ENCODE measurements around the gene WDR70.
"Not testable (repeated sequence)": the region's sequence is repeated elsewhere in the genome, so short reads cannot be mapped to it uniquely, and the experiment has no call there.

WDR70 gene

DNA sequence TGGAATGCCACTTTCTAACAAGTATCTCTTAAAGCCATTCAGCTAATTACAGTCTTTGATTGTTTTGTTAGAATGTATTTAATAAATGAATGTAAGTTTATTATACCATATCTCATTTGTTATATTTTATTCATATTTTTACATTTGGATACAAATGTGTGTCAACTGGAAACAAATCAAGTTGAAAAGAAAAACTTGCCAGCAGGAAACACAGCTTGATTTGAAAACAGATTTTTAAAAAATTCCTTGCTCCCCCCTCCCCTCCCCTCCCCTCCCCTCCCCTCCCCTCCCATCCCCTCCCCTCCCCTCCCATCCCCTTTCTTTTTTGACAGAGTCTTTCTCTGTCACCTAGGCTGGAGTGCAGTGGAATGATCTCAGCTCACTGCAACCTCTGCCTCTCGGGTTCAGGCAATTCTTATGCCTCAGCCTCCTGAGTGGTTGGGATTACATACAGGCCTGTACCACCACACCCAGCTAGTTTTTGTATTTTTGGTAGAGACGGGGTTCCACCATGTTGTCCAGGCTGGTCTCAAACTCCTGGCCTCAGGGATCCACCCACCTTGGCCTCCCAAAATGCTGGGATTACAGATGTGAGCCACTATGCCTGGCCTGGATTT lies 227.6 kb downstream of the WDR70 start:
- Histone ChIP-seq H4K5ac (ENCODE audit: low read length) (no peak overlapping the region), H3K56ac (ENCODE audit: low read length) (no peak overlapping the region), H3K4me2 (ENCODE audit: low read length) (no peak overlapping the region), H3K79me1 (ENCODE audit: low read length) (no peaks in the 10 kb centered on the region), H2BK15ac (replicated peaks; ENCODE audit: low read depth) (no peak overlapping the region), H2AK5ac (ENCODE audit: low read length) (no peak overlapping the region), H3K23ac (ENCODE audit: low read length) (no peak overlapping the region), H4K8ac (ENCODE audit: low read depth, low read length) (no peak overlapping the region), H2BK5ac (ENCODE audit: low read length) (no peak overlapping the region), H2BK120ac (ENCODE audit: low read depth, low read length) (no peak overlapping the region), H3K18ac (ENCODE audit: low read length) (no peak overlapping the region), H3K36me3 (ENCODE audit: control insufficient read depth, insufficient read depth, low read length) (no peaks in the 10 kb centered on the region), H3K9ac (ENCODE audit: low read length) (no peak overlapping the region), H3K4me1 (ENCODE audit: control insufficient read depth, low read depth, low read length) (no peaks in the 10 kb centered on the region), H3K4me3 (ENCODE audit: low read length) (no peak overlapping the region), H3K27ac (ENCODE audit: low read depth, low read length) (no peak overlapping the region), H3K27me3 (ENCODE audit: insufficient read depth, low read length, poor library complexity) (no peaks in the 10 kb centered on the region), H3K79me2 (ENCODE audit: control insufficient read depth, insufficient read depth, low read length) (no peaks in the 10 kb centered on the region), H3K4ac (ENCODE audit: low read depth, low read length) (no peak overlapping the region)
- DNase-seq: no peak
- WGBS (ENCODE audit: extremely low coverage, insufficient coverage, low lambda C conversion rate): no CpG with 5 or more reads among the region's 2 CpGs

DNA sequence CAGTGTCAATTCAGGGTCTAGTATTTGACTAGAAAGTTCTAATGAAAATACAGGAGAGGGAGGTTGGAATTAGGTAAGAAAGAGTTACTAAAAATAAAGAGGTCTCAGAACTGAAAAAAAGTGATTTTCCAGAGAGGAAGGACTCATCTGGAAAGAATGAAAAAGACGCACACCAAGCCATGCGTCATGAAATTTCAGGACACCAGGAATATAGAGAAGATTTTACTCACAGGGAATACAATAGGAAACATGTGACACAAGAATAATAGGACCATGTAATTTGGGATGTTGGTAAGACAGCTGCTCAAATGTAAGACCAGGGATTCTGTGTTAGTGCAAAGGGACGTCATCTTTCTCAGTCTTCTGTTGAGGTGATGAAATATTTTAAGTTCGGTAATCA lies 236.1 kb downstream of the WDR70 start:
- Histone ChIP-seq H2BK15ac (replicated peaks; ENCODE audit: low read depth) (no peak overlapping the region), H2AK5ac (ENCODE audit: low read length) (no peak overlapping the region), H3K4me3 (ENCODE audit: low read length) (no peak overlapping the region), H2BK120ac (ENCODE audit: low read depth, low read length) (no peak overlapping the region), H3K4me2 (ENCODE audit: low read length) (no peak overlapping the region), H3K79me1 (ENCODE audit: low read length) (no peaks in the 10 kb centered on the region), H3K56ac (ENCODE audit: low read length) (no peak overlapping the region), H3K27me3 (ENCODE audit: insufficient read depth, low read length, poor library complexity) (no peaks in the 10 kb centered on the region), H4K5ac (ENCODE audit: low read length) (no peak overlapping the region), H4K8ac (ENCODE audit: low read depth, low read length) (no peak overlapping the region), H3K23ac (ENCODE audit: low read length) (no peak overlapping the region), H3K18ac (ENCODE audit: low read length) (no peak overlapping the region), H3K4me1 (ENCODE audit: control insufficient read depth, low read depth, low read length) (no peaks in the 10 kb centered on the region), H2BK5ac (ENCODE audit: low read length) (no peak overlapping the region), H3K4ac (ENCODE audit: low read depth, low read length) (no peak overlapping the region), H3K79me2 (ENCODE audit: control insufficient read depth, insufficient read depth, low read length) (no peaks in the 10 kb centered on the region), H3K36me3 (ENCODE audit: control insufficient read depth, insufficient read depth, low read length) (no peaks in the 10 kb centered on the region), H3K9ac (ENCODE audit: low read length) (no peak overlapping the region), H3K27ac (ENCODE audit: low read depth, low read length) (no peak overlapping the region)
- DNase-seq: no peak
- no CpG with 5 or more reads among the region's 4 CpGs for WGBS (ENCODE audit: extremely low coverage, insufficient coverage, low lambda C conversion rate)

DNA sequence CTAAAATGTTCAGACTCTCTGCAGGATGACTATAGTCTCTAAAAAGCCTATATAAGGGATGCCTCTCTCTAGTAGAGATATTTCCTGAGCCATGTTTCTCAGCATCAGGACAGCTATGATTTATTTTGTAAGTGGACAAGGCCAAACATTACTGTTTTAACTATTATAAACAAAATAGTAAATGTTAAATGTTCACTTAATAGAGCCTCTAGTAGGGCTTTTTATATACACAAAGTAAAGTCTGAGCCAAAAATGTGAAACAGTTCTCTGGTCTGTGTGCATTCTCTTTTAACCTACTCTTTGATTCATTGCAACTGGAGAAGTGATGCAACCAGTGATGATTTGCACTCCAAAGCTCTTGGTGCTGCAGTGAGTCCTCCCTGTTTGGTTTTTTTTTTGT lies 240.2 kb downstream of the WDR70 start:
- Histone ChIP-seq H2BK15ac (replicated peaks; ENCODE audit: low read depth) (no peak overlapping the region), H3K23ac (ENCODE audit: low read length) (no peak overlapping the region), H3K56ac (ENCODE audit: low read length) (no peak overlapping the region), H3K79me1 (ENCODE audit: low read length) (no peaks in the 10 kb centered on the region), H3K4me1 (ENCODE audit: control insufficient read depth, low read depth, low read length) (no peaks in the 10 kb centered on the region), H3K27ac (ENCODE audit: low read depth, low read length) (no peak overlapping the region), H2AK5ac (ENCODE audit: low read length) (no peak overlapping the region), H3K4me3 (ENCODE audit: low read length) (no peak overlapping the region), H3K9ac (ENCODE audit: low read length) (no peak overlapping the region), H3K4me2 (ENCODE audit: low read length) (no peak overlapping the region), H4K5ac (ENCODE audit: low read length) (no peak overlapping the region), H3K79me2 (ENCODE audit: control insufficient read depth, insufficient read depth, low read length) (no peaks in the 10 kb centered on the region), H3K4ac (ENCODE audit: low read depth, low read length) (no peak overlapping the region), H4K8ac (ENCODE audit: low read depth, low read length) (no peak overlapping the region), H2BK120ac (ENCODE audit: low read depth, low read length) (no peak overlapping the region), H3K27me3 (ENCODE audit: insufficient read depth, low read length, poor library complexity) (no peaks in the 10 kb centered on the region), H3K36me3 (ENCODE audit: control insufficient read depth, insufficient read depth, low read length) (no peaks in the 10 kb centered on the region), H3K18ac (ENCODE audit: low read length) (no peak overlapping the region), H2BK5ac (ENCODE audit: low read length) (no peak overlapping the region)
- DNase-seq: no peak

DNA sequence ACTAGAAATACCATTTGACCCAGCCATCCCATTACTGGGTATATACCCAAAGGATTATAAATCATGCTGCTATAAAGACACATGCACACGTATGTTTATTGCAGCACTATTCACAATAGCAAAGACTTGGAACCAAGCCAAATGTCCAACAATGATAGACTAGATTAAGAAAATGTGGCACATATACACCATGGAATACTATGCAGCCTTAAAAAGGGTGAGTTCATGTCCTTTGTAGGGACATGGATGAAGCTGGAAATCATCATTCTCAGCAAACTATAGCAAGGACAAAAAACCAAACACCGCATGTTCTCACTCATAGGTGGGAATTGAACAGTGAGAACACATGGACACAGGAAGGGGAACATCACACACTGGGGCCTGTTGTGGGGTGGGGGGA lies 243.2 kb downstream of the WDR70 start:
- not testable (repeated sequence) for H3K4me2 ChIP-seq (ENCODE audit: low read length); H3K27ac ChIP-seq (ENCODE audit: low read depth, low read length); H3K23ac ChIP-seq (ENCODE audit: low read length); H4K5ac ChIP-seq (ENCODE audit: low read length); H3K4me3 ChIP-seq (ENCODE audit: low read length); DNase-seq; H3K79me1 ChIP-seq (ENCODE audit: low read length); H2BK15ac ChIP-seq (replicated peaks; ENCODE audit: low read depth); H3K36me3 ChIP-seq (ENCODE audit: control insufficient read depth, insufficient read depth, low read length); H3K4me1 ChIP-seq (ENCODE audit: control insufficient read depth, low read depth, low read length); H4K8ac ChIP-seq (ENCODE audit: low read depth, low read length); H3K9ac ChIP-seq (ENCODE audit: low read length); H3K4ac ChIP-seq (ENCODE audit: low read depth, low read length); H3K18ac ChIP-seq (ENCODE audit: low read length); H2BK120ac ChIP-seq (ENCODE audit: low read depth, low read length); H2BK5ac ChIP-seq (ENCODE audit: low read length); H3K56ac ChIP-seq (ENCODE audit: low read length); H2AK5ac ChIP-seq (ENCODE audit: low read length); H3K79me2 ChIP-seq (ENCODE audit: control insufficient read depth, insufficient read depth, low read length); H3K27me3 ChIP-seq (ENCODE audit: insufficient read depth, low read length, poor library complexity)
- WGBS (ENCODE audit: extremely low coverage, insufficient coverage, low lambda C conversion rate): no CpG with 5 or more reads among the region's 2 CpGs

DNA sequence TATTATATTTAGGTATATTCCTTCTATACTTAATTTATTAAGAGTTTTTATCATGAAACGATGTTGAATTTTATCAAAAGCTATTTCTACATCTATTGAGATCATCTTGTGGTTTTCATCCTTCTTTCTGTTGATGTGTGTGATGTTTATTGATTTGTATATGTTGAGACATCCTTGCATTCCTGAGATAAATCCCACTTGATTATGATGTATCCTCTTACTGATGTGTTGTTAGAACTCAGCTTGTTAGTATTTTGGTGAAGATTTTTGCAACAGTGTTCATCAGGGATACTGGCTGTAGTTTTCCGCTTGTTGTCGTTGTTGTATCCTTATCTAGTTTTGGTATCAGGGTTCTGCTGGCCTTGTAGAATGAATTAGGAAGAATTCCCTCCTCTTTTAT lies 247.1 kb downstream of the WDR70 start:
- Histone ChIP-seq H2AK5ac (ENCODE audit: low read length) (no peak overlapping the region), H3K23ac (ENCODE audit: low read length) (no peak overlapping the region), H3K27ac (ENCODE audit: low read depth, low read length) (no peak overlapping the region), H3K56ac (ENCODE audit: low read length) (no peak overlapping the region), H4K8ac (ENCODE audit: low read depth, low read length) (no peak overlapping the region), H3K4me2 (ENCODE audit: low read length) (no peak overlapping the region), H3K18ac (ENCODE audit: low read length) (no peak overlapping the region), H3K4ac (ENCODE audit: low read depth, low read length) (no peak overlapping the region), H2BK5ac (ENCODE audit: low read length) (no peak overlapping the region), H2BK120ac (ENCODE audit: low read depth, low read length) (no peak overlapping the region), H4K5ac (ENCODE audit: low read length) (no peak overlapping the region), H3K4me3 (ENCODE audit: low read length) (no peak overlapping the region), H3K79me2 (ENCODE audit: control insufficient read depth, insufficient read depth, low read length) (no peaks in the 10 kb centered on the region), H3K9ac (ENCODE audit: low read length) (no peak overlapping the region), H3K79me1 (ENCODE audit: low read length) (no peaks in the 10 kb centered on the region), H2BK15ac (replicated peaks; ENCODE audit: low read depth) (no peak overlapping the region), H3K27me3 (ENCODE audit: insufficient read depth, low read length, poor library complexity) (no peaks in the 10 kb centered on the region), H3K4me1 (ENCODE audit: control insufficient read depth, low read depth, low read length) (no peaks in the 10 kb centered on the region), H3K36me3 (ENCODE audit: control insufficient read depth, insufficient read depth, low read length) (no peaks in the 10 kb centered on the region)
- DNase-seq: no peak
- no CpG with 5 or more reads among the region's 3 CpGs for WGBS (ENCODE audit: extremely low coverage, insufficient coverage, low lambda C conversion rate)

DNA sequence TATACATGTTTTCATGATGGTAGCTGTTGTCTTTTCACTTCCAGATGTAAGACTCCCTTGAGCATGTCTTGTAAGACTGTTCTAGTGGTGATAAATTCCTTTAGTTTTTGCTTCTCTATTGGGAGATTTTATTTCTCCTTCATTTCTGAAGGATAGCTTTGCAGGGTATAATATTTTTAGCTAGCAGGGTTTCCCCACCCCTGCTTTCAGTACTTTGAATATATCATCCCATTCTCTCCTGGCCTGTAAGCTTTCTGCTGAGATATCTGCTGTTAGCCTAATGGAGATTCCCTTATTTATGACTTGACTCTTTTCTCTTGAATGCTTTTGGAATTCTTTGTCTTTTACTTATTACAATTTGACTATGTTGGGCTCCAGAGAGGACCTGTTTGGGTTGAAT lies 249.8 kb downstream of the WDR70 start:
- Histone ChIP-seq H3K79me1 (ENCODE audit: low read length) (no peaks in the 10 kb centered on the region), H3K4ac (ENCODE audit: low read depth, low read length) (no peak overlapping the region), H3K18ac (ENCODE audit: low read length) (no peak overlapping the region), H3K4me3 (ENCODE audit: low read length) (no peak overlapping the region), H2BK15ac (replicated peaks; ENCODE audit: low read depth) (no peak overlapping the region), H3K56ac (ENCODE audit: low read length) (no peak overlapping the region), H3K36me3 (ENCODE audit: control insufficient read depth, insufficient read depth, low read length) (no peaks in the 10 kb centered on the region), H3K79me2 (ENCODE audit: control insufficient read depth, insufficient read depth, low read length) (no peaks in the 10 kb centered on the region), H2BK120ac (ENCODE audit: low read depth, low read length) (no peak overlapping the region), H2BK5ac (ENCODE audit: low read length) (no peak overlapping the region), H3K4me1 (ENCODE audit: control insufficient read depth, low read depth, low read length) (no peaks in the 10 kb centered on the region), H3K27ac (ENCODE audit: low read depth, low read length) (no peak overlapping the region), H3K9ac (ENCODE audit: low read length) (no peak overlapping the region), H4K8ac (ENCODE audit: low read depth, low read length) (no peak overlapping the region), H4K5ac (ENCODE audit: low read length) (no peak overlapping the region), H3K27me3 (ENCODE audit: insufficient read depth, low read length, poor library complexity) (no peaks in the 10 kb centered on the region), H2AK5ac (ENCODE audit: low read length) (no peak overlapping the region), H3K4me2 (ENCODE audit: low read length) (no peak overlapping the region), H3K23ac (ENCODE audit: low read length) (no peak overlapping the region)
- no peak for DNase-seq
